Measurements from ENCODE around the gene PLD3. TPM values are rescaled to one million over a fixed set of nuclear protein-coding genes. Genes with fewer than 3 reads are reported as not detected.

PLD3 gene
- 207 TPM for total RNA-seq
- polyA plus RNA-seq (ENCODE audit: insufficient read depth, low read depth, low replicate concordance), result 175 TPM
- long read RNA-seq, donor 1, transcript PLD3-213 (3 exons, 750 nt), result major isoform, 7 of 88 reads
- long read RNA-seq, donor 1, partial matches to known transcripts, result 72 of 88 reads
- long read RNA-seq, donor 1, other reads (novel, unspliced or antisense), result 0 of 88 reads
- long read RNA-seq, donor 2, transcript PLD3-213 (3 exons, 750 nt), result minor isoform, 11 of 86 reads
- long read RNA-seq, donor 2, transcript PLD3-207 (13 exons, 2,140 nt), result major isoform, 12 of 86 reads
- long read RNA-seq, donor 2, partial matches to known transcripts, result 49 of 86 reads
- long read RNA-seq, donor 2, other reads (novel, unspliced or antisense), result 8 of 86 reads
- long read RNA-seq, donor 3, transcript PLD3-207 (13 exons, 2,140 nt), result minor isoform, 9 of 90 reads
- long read RNA-seq, donor 3, transcript PLD3-213 (3 exons, 750 nt), result major isoform, 10 of 90 reads
- long read RNA-seq, donor 3, partial matches to known transcripts, result 62 of 90 reads
- long read RNA-seq, donor 3, other reads (novel, unspliced or antisense), result 7 of 90 reads
- long read RNA-seq, donor 4, transcript PLD3-207 (13 exons, 2,140 nt), result minor isoform, 6 of 69 reads
- long read RNA-seq, donor 4, transcript PLD3-213 (3 exons, 750 nt), result major isoform, 11 of 69 reads
- long read RNA-seq, donor 4, partial matches to known transcripts, result 43 of 69 reads
- long read RNA-seq, donor 4, other reads (novel, unspliced or antisense), result 8 of 69 reads
- long read RNA-seq, donor 5, partial matches to known transcripts, result 0 of 2 reads
- long read RNA-seq, donor 5, other reads (novel, unspliced or antisense), result 0 of 2 reads
- long read RNA-seq, donor 6, transcript PLD3-213 (3 exons, 750 nt), result minor isoform, 9 of 174 reads
- long read RNA-seq, donor 6, transcript PLD3-207 (13 exons, 2,140 nt), result major isoform, 13 of 174 reads
- long read RNA-seq, donor 6, partial matches to known transcripts, result 138 of 174 reads
- long read RNA-seq, donor 6, other reads (novel, unspliced or antisense), result 5 of 174 reads
- long read RNA-seq, donor 7, transcript PLD3-207 (13 exons, 2,140 nt), result major isoform, 15 of 96 reads
- long read RNA-seq, donor 7, transcript PLD3-213 (3 exons, 750 nt), result minor isoform, 8 of 96 reads
- long read RNA-seq, donor 7, partial matches to known transcripts, result 36 of 96 reads
- long read RNA-seq, donor 7, other reads (novel, unspliced or antisense), result 35 of 96 reads
- long read RNA-seq, donor 8, transcript PLD3-213 (3 exons, 750 nt), result major isoform, 15 of 132 reads
- long read RNA-seq, donor 8, transcript PLD3-207 (13 exons, 2,140 nt), result minor isoform, 6 of 132 reads
- long read RNA-seq, donor 8, partial matches to known transcripts, result 102 of 132 reads
- long read RNA-seq, donor 8, other reads (novel, unspliced or antisense), result 5 of 132 reads
- long read RNA-seq, donor 9, transcript PLD3-213 (3 exons, 750 nt), result major isoform, 5 of 58 reads
- long read RNA-seq, donor 9, partial matches to known transcripts, result 48 of 58 reads
- long read RNA-seq, donor 9, other reads (novel, unspliced or antisense), result 0 of 58 reads
- long read RNA-seq, donor 10, transcript PLD3-213 (3 exons, 750 nt), result major isoform, 9 of 91 reads
- long read RNA-seq, donor 10, partial matches to known transcripts, result 71 of 91 reads
- long read RNA-seq, donor 10, other reads (novel, unspliced or antisense), result 0 of 91 reads

GRCh38 chr19:40348125-40348913 lies at the start of gene PLD3, which contains the start of gene C19orf47:
PLD3 (plus strand) TSS chr19:40348695; CDS start chr19:40366484, 17,789 bp downstream.
C19orf47 (minus strand) TSS chr19:40348397; CDS start chr19:40341857, 6,540 bp downstream.
- peaks cover 0 to 3% (median 1%) of the 10 kb centered on the region in 3 donors for H3K36me3 ChIP-seq (ENCODE audit: control insufficient read depth in 2 of 3, insufficient read depth in 3 of 3, low read length in 3 of 3)

GRCh38 chr19:40300668-40301067 lies 47.8 kb upstream of the PLD3 start:
- Histone ChIP-seq H3K27ac (ENCODE audit: low read depth in 2 of 2, low read length in 2 of 2) (no peak overlapping the region), H3K27me3 (ENCODE audit: control insufficient read depth, insufficient read depth, low read length) (no peaks in the 10 kb centered on the region), H3K4me1 (ENCODE audit: control insufficient read depth in 2 of 3, insufficient read depth in 2 of 3, low read depth in 1 of 3, low read length in 3 of 3) (no peaks in the 10 kb centered on the region), H3K4me3 (ENCODE audit: low read length in 3 of 3) (no peak overlapping the region), H3K36me3 (ENCODE audit: control insufficient read depth in 2 of 3, insufficient read depth in 3 of 3, low read length in 3 of 3) (no peaks in the 10 kb centered on the region), H3K9me3 (ENCODE audit: control insufficient read depth in 2 of 3, insufficient read depth in 1 of 3, low read length in 3 of 3) (no peaks in the 10 kb centered on the region), H3K9ac (ENCODE audit: low read length in 3 of 3) (no peak overlapping the region)
- FAIRE-seq (no peak), DNase-seq (no peak)
- intact Hi-C loops (cut with DNase I), result no loop called here
- no peak for TF ChIP-seq CTCF (IDR thresholded peaks at IDR 0.05; ENCODE audit: borderline replicate concordance, extremely low read depth, insufficient read depth)

More at GRCh38 chr19:40348125-40348913, at the start of gene PLD3, which contains the start of gene C19orf47:
- Histone ChIP-seq H3K4me1 (ENCODE audit: control insufficient read depth in 2 of 3, insufficient read depth in 2 of 3, low read depth in 1 of 3, low read length in 3 of 3) (peaks cover 0 to 10% (median 4%) of the 10 kb centered on the region in 3 donors), H3K9me3 (ENCODE audit: control insufficient read depth in 2 of 3, insufficient read depth in 1 of 3, low read length in 3 of 3) (no peaks in the 10 kb centered on the region), H3K9ac (ENCODE audit: low read length in 3 of 3) (peak within 1 kb of the TSS; percentile 92 to 99 (median 99)), H3K27me3 (ENCODE audit: control insufficient read depth, insufficient read depth, low read length) (no peaks in the 10 kb centered on the region), H3K27ac (ENCODE audit: low read depth in 2 of 2, low read length in 2 of 2) (peak within 1 kb of the TSS; percentile 22 to 37), H3K4me3 (ENCODE audit: low read length in 3 of 3) (peak within 1 kb of the TSS; percentile 92 to 100 (median 99))
- no peak for TF ChIP-seq CTCF (IDR thresholded peaks at IDR 0.05; ENCODE audit: borderline replicate concordance, extremely low read depth, insufficient read depth)
- no peak for FAIRE-seq
- peak; percentile 100 for DNase-seq
- intact Hi-C loops (cut with DNase I), result no loop called here
